ENCODE data around the gene NEB. TPM values are rescaled to one million over a fixed set of nuclear protein-coding genes. Genes with fewer than 3 reads are reported as not detected.

The NEB gene
- total and polyA plus RNA-seq, 2 of the 4 experiments (the other 2 are of a cell fraction) = under 0.01 TPM; not detected in 1

DNA sequence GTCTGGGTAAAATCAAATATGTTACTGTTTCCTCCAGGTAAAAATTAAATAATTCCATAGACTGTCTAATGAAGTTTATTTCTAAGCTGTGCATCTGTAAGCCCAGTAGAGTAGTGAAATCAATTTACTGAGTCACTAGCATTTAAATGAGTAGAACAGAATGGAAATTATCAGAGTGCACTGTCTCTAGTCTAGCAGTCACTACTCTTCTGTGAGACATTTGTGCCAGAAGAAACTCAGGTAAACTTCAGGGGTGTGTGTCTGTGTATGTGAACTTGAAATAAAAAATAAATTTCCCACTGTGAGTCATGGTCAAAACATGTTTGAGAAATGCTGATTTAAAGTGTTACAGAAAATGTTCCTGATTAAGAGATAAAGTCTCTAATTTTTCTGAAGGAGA is 178.2 kb downstream of the NEB start:
- no peak for ATAC-seq (ENCODE audit: low read depth)

More for the DNA sequence above, 178.2 kb downstream of the NEB start:
- CTCF ChIA-PET = no interaction called here
- Histone ChIP-seq H3K56ac (ENCODE audit: extremely low read depth, insufficient read depth, low read length) (no peak overlapping the region), H4K8ac (ENCODE audit: low read depth in 2 of 2, low read length in 2 of 2) (no peak overlapping the region), H4K20me1 (ENCODE audit: insufficient read depth, low read length) (no peaks in the 10 kb centered on the region), H2AK5ac (ENCODE audit: low read depth, low read length) (no peak overlapping the region), H3K4ac (ENCODE audit: low read depth, low read length) (no peak overlapping the region), H4K91ac (ENCODE audit: insufficient read depth, low read depth, low read length) (no peak overlapping the region), H2BK5ac (ENCODE audit: low read depth, low read length, poor library complexity, severe bottlenecking) (no peak overlapping the region), H2BK15ac (ENCODE audit: low read depth, low read length) (no peak overlapping the region), H3K9ac (ENCODE audit: low read depth, low read length) (no peak overlapping the region), H3K23ac (ENCODE audit: low read depth, low read length) (no peak overlapping the region), H3K4me1 (ENCODE audit: control insufficient read depth, insufficient read depth, low read length) (no peaks in the 10 kb centered on the region), H3K27me3 (ENCODE audit: control insufficient read depth, insufficient read depth, low read length) (no peaks in the 10 kb centered on the region), H3K18ac (ENCODE audit: low read depth, low read length) (no peak overlapping the region), H4K5ac (ENCODE audit: low read depth, low read length) (no peak overlapping the region), H2BK20ac (ENCODE audit: low read depth, low read length) (no peak overlapping the region), H3K27ac (ENCODE audit: insufficient read depth, low read length) (no peak overlapping the region), H3K9me1 (ENCODE audit: insufficient read depth, low read length) (no peaks in the 10 kb centered on the region; the same call in 1 of the 2 replicates), H3K14ac (replicated peaks; ENCODE audit: low read depth, low read length) (no peak overlapping the region), H3K36me3 (ENCODE audit: control insufficient read depth, insufficient read depth, low read length) (no peaks in the 10 kb centered on the region), H2BK120ac (ENCODE audit: low read depth, low read length) (no peak overlapping the region), H2AK9ac (replicated peaks; ENCODE audit: low read depth, low read length, poor library complexity) (no peak overlapping the region), H3K4me2 (ENCODE audit: low read depth, low read length) (no peak overlapping the region), H3K9me3 (ENCODE audit: control insufficient read depth, insufficient read depth, low read length) (no peaks in the 10 kb centered on the region), H3K4me3 (ENCODE audit: insufficient read depth, low read depth, low read length) (no peak overlapping the region), H2AFZ (replicated peaks; ENCODE audit: low read length, poor library complexity) (no peak overlapping the region), H3K79me1 (ENCODE audit: low read depth in 1 of 2, low read length in 2 of 2) (no peaks in the 10 kb centered on the region)
- intact Hi-C loops (cut with micrococcal nuclease) = no loop called here
- in situ Hi-C loops (cut with MboI; ENCODE audit: low sequenced_read_pairs) = no loop called here
- dilution Hi-C loops (cut with HindIII; ENCODE audit: low sequenced_read_pairs, unreplicated experiment) = no loop called here
- BruUV-seq (replicated peaks) = no TSS peak
- POLR2A ChIA-PET (ENCODE audit: unreplicated experiment) = no interaction called here
- no peak for DNase-seq
- TF ChIP-seq CHD1 (IDR thresholded peaks at IDR 0.05; ENCODE audit: low read depth, low read length) (no peak), MAZ (IDR thresholded peaks at IDR 0.05; ENCODE audit: borderline replicate concordance, low read depth, low read length) (no peak), NFE2L2 (IDR thresholded peaks at IDR 0.05; ENCODE audit: low read depth, low read length) (no peak), RFX5 (IDR thresholded peaks at IDR 0.05; ENCODE audit: low read depth, low read length) (no peak), SMC3 (IDR thresholded peaks at IDR 0.05; ENCODE audit: low read depth, low read length) (no peak), ELK1 (IDR thresholded peaks at IDR 0.05; ENCODE audit: borderline replicate concordance, low read depth, low read length) (no peak), MXI1 (IDR thresholded peaks at IDR 0.05; ENCODE audit: borderline replicate concordance, low read depth, low read length) (no peak), BHLHE40 (IDR thresholded peaks at IDR 0.05; ENCODE audit: low read depth, low read length) (no peak), FOS (IDR thresholded peaks at IDR 0.05; ENCODE audit: low read depth, low read length) (no peak), POLR2A (IDR thresholded peaks at IDR 0.05; ENCODE audit: low read depth, low read length) (no peak), RCOR1 (IDR thresholded peaks at IDR 0.05; ENCODE audit: insufficient replicate concordance, low read length) (no peak)
- TF ChIP-seq, protein P1, sequence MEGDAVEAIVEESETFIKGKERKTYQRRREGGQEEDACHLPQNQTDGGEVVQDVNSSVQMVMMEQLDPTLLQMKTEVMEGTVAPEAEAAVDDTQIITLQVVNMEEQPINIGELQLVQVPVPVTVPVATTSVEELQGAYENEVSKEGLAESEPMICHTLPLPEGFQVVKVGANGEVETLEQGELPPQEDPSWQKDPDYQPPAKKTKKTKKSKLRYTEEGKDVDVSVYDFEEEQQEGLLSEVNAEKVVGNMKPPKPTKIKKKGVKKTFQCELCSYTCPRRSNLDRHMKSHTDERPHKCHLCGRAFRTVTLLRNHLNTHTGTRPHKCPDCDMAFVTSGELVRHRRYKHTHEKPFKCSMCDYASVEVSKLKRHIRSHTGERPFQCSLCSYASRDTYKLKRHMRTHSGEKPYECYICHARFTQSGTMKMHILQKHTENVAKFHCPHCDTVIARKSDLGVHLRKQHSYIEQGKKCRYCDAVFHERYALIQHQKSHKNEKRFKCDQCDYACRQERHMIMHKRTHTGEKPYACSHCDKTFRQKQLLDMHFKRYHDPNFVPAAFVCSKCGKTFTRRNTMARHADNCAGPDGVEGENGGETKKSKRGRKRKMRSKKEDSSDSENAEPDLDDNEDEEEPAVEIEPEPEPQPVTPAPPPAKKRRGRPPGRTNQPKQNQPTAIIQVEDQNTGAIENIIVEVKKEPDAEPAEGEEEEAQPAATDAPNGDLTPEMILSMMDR (conservative IDR thresholded peaks at IDR 0.05; ENCODE audit: low read depth, low read length) = no peak

Data from IMR-90 (cell line).